Measurements from ENCODE around the gene AAK1.

GRCh38 chr2:69469784-69470183, 173.8 kb downstream of the AAK1 start:
- TF ChIP-seq CTCF (IDR thresholded peaks at IDR 0.05; ENCODE audit: poor library complexity, severe bottlenecking) (no peak), TAF1 (IDR thresholded peaks at IDR 0.05; ENCODE audit: low read depth) (no peak), REST (IDR thresholded peaks at IDR 0.05; ENCODE audit: borderline replicate concordance) (no peak), EZH2 (IDR thresholded peaks at IDR 0.05; ENCODE audit: borderline replicate concordance, insufficient read depth, low read length, poor library complexity, severe bottlenecking) (no peak), POLR2AphosphoS5 (IDR thresholded peaks at IDR 0.05) (no peak), RAD21 (conservative IDR thresholded peaks at IDR 0.05) (no peak), EP300 (conservative IDR thresholded peaks at IDR 0.05; ENCODE audit: poor library complexity, severe bottlenecking) (no peak), SMC3 (conservative IDR thresholded peaks at IDR 0.05; ENCODE audit: poor library complexity) (no peak)

All from neural cell (in vitro differentiated cells).